Measurements from ENCODE around the gene CENPO. TPM values are rescaled to one million over a fixed set of nuclear protein-coding genes. Genes with fewer than 3 reads are reported as not detected.

The CENPO gene
- total RNA-seq, 2 donors from 2014 or later, result 6.8 to 26.8 TPM

GRCh38 chr2:24749069-24749691, 44.0 kb upstream of the CENPO start:
- H3K27me3 ChIP-seq, result no peaks in the 10 kb centered on the region
- H3K36me3 ChIP-seq, result no peaks in the 10 kb centered on the region
- no peak overlapping the region for H3K27ac ChIP-seq
- DNase-seq, result no peak
- no peaks in the 10 kb centered on the region for H3K4me1 ChIP-seq
- H3K9ac ChIP-seq (ENCODE audit: low read depth in 2 of 2, low read length in 2 of 2), result no peak overlapping the region
- TF ChIP-seq CTCF (IDR thresholded peaks at IDR 0.05), result no peak
- no peak overlapping the region for H3K4me3 ChIP-seq
- intact Hi-C loops (cut with DNase I), result no loop called here
- H3K9me3 ChIP-seq, result no peaks in the 10 kb centered on the region

- H3K9ac ChIP-seq (ENCODE audit: low read depth in 2 of 2, low read length in 2 of 2), result no peak overlapping the region
- no peak overlapping the region for H3K4me3 ChIP-seq
- intact Hi-C loops (cut with DNase I), result no loop called here
- no peak overlapping the region for H3K27ac ChIP-seq
- no peak for DNase-seq
- no peaks in the 10 kb centered on the region for H3K4me1 ChIP-seq
- H3K9me3 ChIP-seq, result no peaks in the 10 kb centered on the region
- TF ChIP-seq CTCF (IDR thresholded peaks at IDR 0.05), result no peak
- no peaks in the 10 kb centered on the region for H3K36me3 ChIP-seq
- H3K27me3 ChIP-seq, result no peaks in the 10 kb centered on the region
Observed at GRCh38 chr2:24754985-24755705, 38.1 kb upstream of the CENPO start.

- no peak for TF ChIP-seq CTCF (IDR thresholded peaks at IDR 0.05)
- intact Hi-C loops (cut with DNase I), result no loop called here
- H3K36me3 ChIP-seq, result no peaks in the 10 kb centered on the region
Observed at GRCh38 chr2:24756789-24757188, 36.4 kb upstream of the CENPO start.

GRCh38 chr2:24761866-24762265, 31.4 kb upstream of the CENPO start:
- TF ChIP-seq CTCF (IDR thresholded peaks at IDR 0.05), result no peak
- H3K36me3 ChIP-seq, result no peaks in the 10 kb centered on the region

More at GRCh38 chr2:24756789-24757188, 36.4 kb upstream of the CENPO start:
- no peak for DNase-seq
- no peaks in the 10 kb centered on the region for H3K4me1 ChIP-seq
- no peaks in the 10 kb centered on the region for H3K27me3 ChIP-seq
- H3K9me3 ChIP-seq, result no peaks in the 10 kb centered on the region
- no peak overlapping the region for H3K27ac ChIP-seq
- H3K9ac ChIP-seq (ENCODE audit: low read depth in 2 of 2, low read length in 2 of 2), result no peak overlapping the region
- H3K4me3 ChIP-seq, result no peak overlapping the region

GRCh38 chr2:24762518-24762917, 30.7 kb upstream of the CENPO start:
- no peaks in the 10 kb centered on the region for H3K36me3 ChIP-seq
- no peak overlapping the region for H3K4me3 ChIP-seq
- H3K4me1 ChIP-seq, result no peaks in the 10 kb centered on the region
- no peak for TF ChIP-seq CTCF (IDR thresholded peaks at IDR 0.05)
- no peaks in the 10 kb centered on the region for H3K27me3 ChIP-seq
- DNase-seq, result no peak
- no peaks in the 10 kb centered on the region for H3K9me3 ChIP-seq
- intact Hi-C loops (cut with DNase I), result no loop called here
- H3K27ac ChIP-seq, result no peak overlapping the region
- no peak overlapping the region for H3K9ac ChIP-seq (ENCODE audit: low read depth in 2 of 2, low read length in 2 of 2)

More at GRCh38 chr2:24761866-24762265, 31.4 kb upstream of the CENPO start:
- Histone ChIP-seq H3K27me3 (no peaks in the 10 kb centered on the region), H3K4me1 (no peaks in the 10 kb centered on the region), H3K9ac (ENCODE audit: low read depth in 2 of 2, low read length in 2 of 2) (no peak overlapping the region), H3K27ac (no peak overlapping the region), H3K4me3 (no peak overlapping the region), H3K9me3 (no peaks in the 10 kb centered on the region)
- DNase-seq, result no peak
- intact Hi-C loops (cut with DNase I), result no loop called here
